ENCODE measurements around the gene BCAS3.

DNA sequence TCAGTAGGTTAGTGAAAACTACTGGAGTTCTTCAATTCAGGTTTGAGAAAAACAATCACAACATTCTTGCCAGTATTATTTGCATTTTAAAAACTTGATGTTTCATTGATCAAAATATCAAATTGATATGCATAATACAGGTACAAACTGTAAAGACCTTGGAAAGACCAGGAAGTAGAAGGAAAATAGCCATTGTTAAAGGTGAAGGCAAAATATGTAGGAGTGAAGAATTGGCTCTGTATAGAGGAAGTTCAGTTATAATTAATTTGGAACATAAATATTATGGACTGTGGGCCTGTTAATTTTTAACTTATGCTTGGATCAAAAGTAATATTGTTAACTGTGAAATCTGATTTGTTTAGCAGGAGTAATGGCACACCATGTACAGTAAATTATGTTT lies 112.6 kb downstream of the BCAS3 start:
- TF ChIP-seq, protein P1, sequence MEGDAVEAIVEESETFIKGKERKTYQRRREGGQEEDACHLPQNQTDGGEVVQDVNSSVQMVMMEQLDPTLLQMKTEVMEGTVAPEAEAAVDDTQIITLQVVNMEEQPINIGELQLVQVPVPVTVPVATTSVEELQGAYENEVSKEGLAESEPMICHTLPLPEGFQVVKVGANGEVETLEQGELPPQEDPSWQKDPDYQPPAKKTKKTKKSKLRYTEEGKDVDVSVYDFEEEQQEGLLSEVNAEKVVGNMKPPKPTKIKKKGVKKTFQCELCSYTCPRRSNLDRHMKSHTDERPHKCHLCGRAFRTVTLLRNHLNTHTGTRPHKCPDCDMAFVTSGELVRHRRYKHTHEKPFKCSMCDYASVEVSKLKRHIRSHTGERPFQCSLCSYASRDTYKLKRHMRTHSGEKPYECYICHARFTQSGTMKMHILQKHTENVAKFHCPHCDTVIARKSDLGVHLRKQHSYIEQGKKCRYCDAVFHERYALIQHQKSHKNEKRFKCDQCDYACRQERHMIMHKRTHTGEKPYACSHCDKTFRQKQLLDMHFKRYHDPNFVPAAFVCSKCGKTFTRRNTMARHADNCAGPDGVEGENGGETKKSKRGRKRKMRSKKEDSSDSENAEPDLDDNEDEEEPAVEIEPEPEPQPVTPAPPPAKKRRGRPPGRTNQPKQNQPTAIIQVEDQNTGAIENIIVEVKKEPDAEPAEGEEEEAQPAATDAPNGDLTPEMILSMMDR (IDR thresholded peaks at IDR 0.05 in 2 of 3, conservative IDR thresholded peaks at IDR 0.05 in 1 of 3; ENCODE audit: borderline replicate concordance in 1 of 3, insufficient read depth in 1 of 3, low read depth in 2 of 3, low read length in 2 of 3): no peak
- no peak for TF ChIP-seq POLR2A (IDR thresholded peaks at IDR 0.05; ENCODE audit: borderline replicate concordance, extremely low read depth, insufficient read depth, insufficient read length)
- TF ChIP-seq POLR2AphosphoS5 (IDR thresholded peaks at IDR 0.05; ENCODE audit: low read depth, low read length): no peak
- TF ChIP-seq EZH2 (IDR thresholded peaks at IDR 0.05): no peak
- TF ChIP-seq, protein P2, sequence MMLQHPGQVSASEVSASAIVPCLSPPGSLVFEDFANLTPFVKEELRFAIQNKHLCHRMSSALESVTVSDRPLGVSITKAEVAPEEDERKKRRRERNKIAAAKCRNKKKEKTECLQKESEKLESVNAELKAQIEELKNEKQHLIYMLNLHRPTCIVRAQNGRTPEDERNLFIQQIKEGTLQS (IDR thresholded peaks at IDR 0.05): no peak
- no peak for TF ChIP-seq JUND (IDR thresholded peaks at IDR 0.05)
- TF ChIP-seq EZH2phosphoT487 (IDR thresholded peaks at IDR 0.05; ENCODE audit: borderline replicate concordance): no peak
- TF ChIP-seq CEBPB (IDR thresholded peaks at IDR 0.05; ENCODE audit: low read depth): no peak

Data from HCT116 (cell line).